Nephron (organoid): Measurements from ENCODE around the gene PPFIBP1.
A peak's percentile ranks its signal among the peaks of the same experiment; 100 is the strongest.
"Not testable (repeated sequence)": the region's sequence is repeated elsewhere in the genome, so short reads cannot be mapped to it uniquely, and the experiment has no call there.

Experiments used
- H3K27ac Mint-ChIP-seq, 3 experiments: 2 replicates each; pipeline ENCODE4 v1.8.0; 2020; ENCODE audit warnings: mixed read lengths in 3 of 3, mild to moderate bottlenecking in 2 of 3, moderate library complexity in 1 of 3
- H3K27me3 Mint-ChIP-seq: 2 replicates; pipeline ENCODE4 v1.8.0; 2021; ENCODE audit warnings: low read depth, mild to moderate bottlenecking, moderate library complexity, mixed read lengths
- H3K36me3 Mint-ChIP-seq: 2 replicates; pipeline ENCODE4 v1.8.0; 2020; ENCODE audit warnings: low read depth, mixed read lengths
- H3K4me1 Mint-ChIP-seq: 2 replicates; pipeline ENCODE4 v1.8.0; 2020; ENCODE audit warnings: mixed read lengths
- H3K4me3 Mint-ChIP-seq, 3 experiments: 2 replicates each; pipeline ENCODE4 v1.8.0; 2020; ENCODE audit warnings: mild to moderate bottlenecking in 3 of 3, mixed read lengths in 3 of 3, moderate library complexity in 2 of 3
- H3K9me3 Mint-ChIP-seq: 2 replicates; pipeline ENCODE4 v1.8.0; 2020; ENCODE audit warnings: mixed read lengths
- CTCF ChIP-seq, 3 experiments: fragments of 200-600 bp; sonication (generic); IDR thresholded peaks; one replicate each; pipeline ENCODE4 v1.5.0; 2021; ENCODE audit warnings: antibody characterized with exemption in 3 of 3; ENCODE audit not compliant: unreplicated experiment in 3 of 3

The PPFIBP1 gene

GRCh38 chr12:27627123-27627852 lies 103.3 kb downstream of the PPFIBP1 start:
- peaks cover 23% of the 10 kb centered on the region for H3K4me1 Mint-ChIP-seq
- no peaks in the 10 kb centered on the region for H3K27me3 Mint-ChIP-seq
- no peak for TF ChIP-seq CTCF (IDR thresholded peaks at IDR 0.05; ENCODE audit: unreplicated experiment in 3 of 3)
- no peaks in the 10 kb centered on the region for H3K36me3 Mint-ChIP-seq
- H3K9me3 Mint-ChIP-seq, result no peaks in the 10 kb centered on the region
- H3K4me3 Mint-ChIP-seq, result no peak overlapping the region
- H3K27ac Mint-ChIP-seq, result no peak overlapping the region

GRCh38 chr12:27627853-27628469 lies 104.0 kb downstream of the PPFIBP1 start:
- not testable (repeated sequence) for H3K27ac Mint-ChIP-seq, H3K9me3 Mint-ChIP-seq, H3K4me3 Mint-ChIP-seq, H3K36me3 Mint-ChIP-seq, H3K27me3 Mint-ChIP-seq
- H3K4me1 Mint-ChIP-seq, result peaks cover 20% of the 10 kb centered on the region

GRCh38 chr12:27630219-27630618 lies 106.2 kb downstream of the PPFIBP1 start:
- H3K27me3 Mint-ChIP-seq, H3K4me3 Mint-ChIP-seq, H3K27ac Mint-ChIP-seq, H3K9me3 Mint-ChIP-seq: not testable (repeated sequence)
- Mint-ChIP-seq H3K4me1 (peaks cover 13% of the 10 kb centered on the region), H3K36me3 (peaks cover 16% of the 10 kb centered on the region)

- Mint-ChIP-seq H3K4me1 (peaks cover 7% of the 10 kb centered on the region), H3K9me3 (no peaks in the 10 kb centered on the region), H3K4me3 (no peak overlapping the region), H3K36me3 (peaks cover 21% of the 10 kb centered on the region), H3K27ac (no peak overlapping the region), H3K27me3 (no peaks in the 10 kb centered on the region)
- TF ChIP-seq CTCF (IDR thresholded peaks at IDR 0.05; ENCODE audit: unreplicated experiment in 3 of 3), result no peak
Observed at GRCh38 chr12:27631365-27631764, 107.4 kb downstream of the PPFIBP1 start.

- Mint-ChIP-seq H3K36me3 (peaks cover 24% of the 10 kb centered on the region), H3K27me3 (no peaks in the 10 kb centered on the region), H3K4me3 (no peak overlapping the region), H3K4me1 (peaks cover 7% of the 10 kb centered on the region), H3K9me3 (no peaks in the 10 kb centered on the region), H3K27ac (no peak overlapping the region)
- no peak for TF ChIP-seq CTCF (IDR thresholded peaks at IDR 0.05; ENCODE audit: unreplicated experiment in 3 of 3)
Observed at GRCh38 chr12:27631813-27632491, 107.9 kb downstream of the PPFIBP1 start.

GRCh38 chr12:27635349-27635972 lies 111.5 kb downstream of the PPFIBP1 start:
- no peak overlapping the region for H3K4me3 Mint-ChIP-seq
- no peaks in the 10 kb centered on the region for H3K27me3 Mint-ChIP-seq
- peaks cover 28% of the 10 kb centered on the region for H3K36me3 Mint-ChIP-seq
- peak; percentile 49 to 56 (median 52) for TF ChIP-seq CTCF (IDR thresholded peaks at IDR 0.05; ENCODE audit: unreplicated experiment in 3 of 3)
- H3K4me1 Mint-ChIP-seq, result peaks cover 16% of the 10 kb centered on the region
- peak overlapping the region in 1 of 3 experiments; percentile 6 for H3K27ac Mint-ChIP-seq
- no peaks in the 10 kb centered on the region for H3K9me3 Mint-ChIP-seq

GRCh38 chr12:27636569-27636968 lies 112.6 kb downstream of the PPFIBP1 start:
- H3K4me1 Mint-ChIP-seq, result peaks cover 26% of the 10 kb centered on the region
- not testable (repeated sequence) for H3K4me3 Mint-ChIP-seq

More at GRCh38 chr12:27636569-27636968, 112.6 kb downstream of the PPFIBP1 start:
- H3K27ac Mint-ChIP-seq, H3K27me3 Mint-ChIP-seq, H3K9me3 Mint-ChIP-seq: not testable (repeated sequence)
- H3K36me3 Mint-ChIP-seq, result peaks cover 28% of the 10 kb centered on the region
